Measurements from ENCODE around the gene PPP1R2. TPM values are rescaled to one million over a fixed set of nuclear protein-coding genes. Genes with fewer than 3 reads are reported as not detected.

PPP1R2 gene
- total RNA-seq, 4 donors from 2014 or later, result 48.2 to 79.8 (median 66.0) TPM

GRCh38 chr3:195555110-195555509, 12.0 kb upstream of the PPP1R2 start:
- H3K4me3 ChIP-seq, result no peak overlapping the region
- no peaks in the 10 kb centered on the region for H3K9me3 ChIP-seq
- no peak overlapping the region for H3K27ac ChIP-seq
- no peak for DNase-seq
- no peaks in the 10 kb centered on the region for H3K27me3 ChIP-seq
- H3K36me3 ChIP-seq, result no peaks in the 10 kb centered on the region
- H3K4me1 ChIP-seq, result peaks cover 0 to 26% (median 7%) of the 10 kb centered on the region in 4 donors
- TF ChIP-seq POLR2A (IDR thresholded peaks at IDR 0.05) (no peak), CTCF (IDR thresholded peaks at IDR 0.05) (no peak)

GRCh38 chr3:195554458-195554857, 11.3 kb upstream of the PPP1R2 start:
- Histone ChIP-seq H3K27me3 (no peaks in the 10 kb centered on the region), H3K27ac (no peak overlapping the region), H3K4me3 (no peak overlapping the region), H3K4me1 (peaks cover 0 to 31% (median 10%) of the 10 kb centered on the region in 4 donors), H3K36me3 (no peaks in the 10 kb centered on the region), H3K9me3 (no peaks in the 10 kb centered on the region)
- DNase-seq, result no peak
- no peak for TF ChIP-seq POLR2A (IDR thresholded peaks at IDR 0.05)
- TF ChIP-seq CTCF (IDR thresholded peaks at IDR 0.05), result no peak

GRCh38 chr3:195553268-195553667, 10.1 kb upstream of the PPP1R2 start:
- no peaks in the 10 kb centered on the region for H3K36me3 ChIP-seq
- TF ChIP-seq POLR2A (IDR thresholded peaks at IDR 0.05) (no peak), CTCF (IDR thresholded peaks at IDR 0.05) (no peak)
- no peak overlapping the region for H3K4me3 ChIP-seq
- H3K9me3 ChIP-seq, result no peaks in the 10 kb centered on the region
- H3K4me1 ChIP-seq, result peaks cover 0 to 40% (median 14%) of the 10 kb centered on the region in 4 donors
- no peaks in the 10 kb centered on the region for H3K27me3 ChIP-seq
- no peak for DNase-seq
- H3K27ac ChIP-seq, result peak overlapping the region in 1 of 4 donors; percentile 38

- peaks cover 0 to 42% (median 15%) of the 10 kb centered on the region in 4 donors for H3K4me1 ChIP-seq
- no peak for DNase-seq
- no peaks in the 10 kb centered on the region for H3K36me3 ChIP-seq
- H3K27ac ChIP-seq, result peak overlapping the region; percentile 53 to 82 (median 68)
- TF ChIP-seq CTCF (IDR thresholded peaks at IDR 0.05), result no peak
- no peak for TF ChIP-seq POLR2A (IDR thresholded peaks at IDR 0.05)
- no peaks in the 10 kb centered on the region for H3K9me3 ChIP-seq
- H3K27me3 ChIP-seq, result no peaks in the 10 kb centered on the region
- no peak overlapping the region for H3K4me3 ChIP-seq
These were observed 8.4 kb upstream of the PPP1R2 start for GRCh38 chr3:195551381-195551978.

GRCh38 chr3:195550723-195551122, 7.6 kb upstream of the PPP1R2 start:
- H3K4me3 ChIP-seq, result no peak overlapping the region

More at GRCh38 chr3:195550723-195551122, 7.6 kb upstream of the PPP1R2 start:
- peak in 1 of 3 donors; percentile 54 for DNase-seq
- Histone ChIP-seq H3K27ac (peak overlapping the region; percentile 53 to 82 (median 67)), H3K4me1 (peaks cover 0 to 50% (median 19%) of the 10 kb centered on the region in 4 donors), H3K9me3 (no peaks in the 10 kb centered on the region), H3K27me3 (no peaks in the 10 kb centered on the region), H3K36me3 (no peaks in the 10 kb centered on the region)
- TF ChIP-seq CTCF (IDR thresholded peaks at IDR 0.05) (no peak), POLR2A (IDR thresholded peaks at IDR 0.05) (no peak)

All from Peyer's patch (tissue), 4 donors.